SK-N-SH treated with all-trans-retinoic acid at 6 μM for 48 hours (cell line): ENCODE measurements around the gene NINJ1.
A peak's percentile ranks its signal among the peaks of the same experiment; 100 is the strongest.

Source experiments
- ATAC-seq: fragments of 200-7000 bp; cut with Tn5 transposase; 3 replicates; pipeline ENCODE4 v1.9.1; 2020; ENCODE audit warnings: mild to moderate bottlenecking, moderate library complexity
- ARNTL ChIP-seq: fragments of 450-650 bp; formaldehyde crosslinking; IDR thresholded peaks from 2 replicates; pipeline ENCODE4 v1.5.0; 2020; ENCODE audit warnings: low read depth, mild to moderate bottlenecking, moderate library complexity, borderline replicate concordance
- CREB5 ChIP-seq: fragments of 250-450 bp; sonication (Bioruptor Pico); IDR thresholded peaks from 2 replicates; pipeline ENCODE4 v1.5.1; 2020; ENCODE audit warnings: low read depth, mild to moderate bottlenecking, moderate library complexity
- CSDC2 ChIP-seq: fragments of 250-450 bp; sonication (Bioruptor Pico); IDR thresholded peaks from 2 replicates; pipeline ENCODE4 v1.5.0; 2020; ENCODE audit warnings: mild to moderate bottlenecking, moderate library complexity
- CSRNP3 ChIP-seq: fragments of 250-450 bp; sonication (Bioruptor Pico); IDR thresholded peaks from 2 replicates; pipeline ENCODE4 v1.5.1; 2021; ENCODE audit warnings: mild to moderate bottlenecking, moderate library complexity
- ESRRG ChIP-seq: fragments of 250-450 bp; sonication (Bioruptor Pico); IDR thresholded peaks from 2 replicates; pipeline ENCODE4 v1.6.1; 2021; ENCODE audit warnings: mild to moderate bottlenecking
- GLIS3 ChIP-seq: fragments of 250-450 bp; sonication (Bioruptor Pico); IDR thresholded peaks from 2 replicates; pipeline ENCODE4 v1.5.0; 2020; ENCODE audit warnings: mild to moderate bottlenecking, moderate library complexity
- ISL1 ChIP-seq: fragments of 250-450 bp; sonication (Bioruptor Pico); IDR thresholded peaks from 2 replicates; pipeline ENCODE4 v2.1.2; 2022; ENCODE audit warnings: mild to moderate bottlenecking, moderate library complexity
- OSR1 ChIP-seq: fragments of 250-450 bp; sonication (Bioruptor Pico); IDR thresholded peaks from 2 replicates; pipeline ENCODE4 v1.8.0; 2022; ENCODE audit warnings: moderate library complexity, mild to moderate bottlenecking, inconsistent platforms
- PPARA ChIP-seq: fragments of 250-450 bp; sonication (Bioruptor Pico); IDR thresholded peaks from 2 replicates; pipeline ENCODE4 v1.5.0; 2020; ENCODE audit warnings: mild to moderate bottlenecking, borderline replicate concordance
- SNAI2 ChIP-seq: fragments of 250-450 bp; sonication (Bioruptor Pico); IDR thresholded peaks from 2 replicates; pipeline ENCODE4 v1.5.0; 2020; ENCODE audit warnings: mild to moderate bottlenecking, moderate library complexity
- TCF4 ChIP-seq: fragments of 250-450 bp; sonication (Bioruptor Pico); IDR thresholded peaks from 2 replicates; pipeline ENCODE4 v1.8.0; 2021; ENCODE audit warnings: mild to moderate bottlenecking, moderate library complexity, borderline replicate concordance
- TOX ChIP-seq: fragments of 250-450 bp; sonication (Bioruptor Pico); IDR thresholded peaks from 2 replicates; pipeline ENCODE4 v1.8.0; 2021; ENCODE audit warnings: mild to moderate bottlenecking, moderate library complexity, borderline replicate concordance
- ZC3H10 ChIP-seq: fragments of 250-450 bp; sonication (Bioruptor Pico); IDR thresholded peaks from 2 replicates; pipeline ENCODE4 v1.5.1; 2021; ENCODE audit warnings: mild to moderate bottlenecking, moderate library complexity
- ZFP3 ChIP-seq: fragments of 250-450 bp; sonication (Bioruptor Pico); IDR thresholded peaks from 2 replicates; pipeline ENCODE4 v1.5.0; 2020; ENCODE audit warnings: mild to moderate bottlenecking, moderate library complexity
- ZFP30 ChIP-seq: fragments of 450-650 bp; formaldehyde crosslinking; IDR thresholded peaks from 2 replicates; pipeline ENCODE4 v1.5.0; 2022; ENCODE audit warnings: mild to moderate bottlenecking, moderate library complexity
- ZNF565 ChIP-seq: fragments of 450-650 bp; formaldehyde crosslinking; conservative IDR thresholded peaks from 2 replicates; pipeline ENCODE4 v1.5.0; 2020; ENCODE audit warnings: low read depth, mild to moderate bottlenecking, moderate library complexity
- ZNF8 ChIP-seq: fragments of 450-650 bp; formaldehyde crosslinking; IDR thresholded peaks from 2 replicates; pipeline ENCODE4 v1.5.0; 2020; ENCODE audit warnings: mild to moderate bottlenecking, moderate library complexity
- TF ChIP-seq, protein P1 (sequence below): fragments of 250-450 bp; sonication (Bioruptor Pico); IDR thresholded peaks from 2 replicates; pipeline ENCODE4 v1.5.0; 2020; ENCODE audit warnings: mild to moderate bottlenecking, moderate library complexity
- TF ChIP-seq, protein P2 (sequence below): fragments of 250-450 bp; sonication (Bioruptor Pico); IDR thresholded peaks from 2 replicates; pipeline ENCODE4 v1.8.0; 2021; ENCODE audit warnings: low read depth, mild to moderate bottlenecking, moderate library complexity, borderline replicate concordance

The NINJ1 gene

GRCh38 chr9:93079371-93079770, 54.7 kb downstream of the NINJ1 start:
- TF ChIP-seq CSRNP3 (CRISPR knock-in tag) (no peak), TOX (CRISPR knock-in tag) (no peak), CREB5 (CRISPR knock-in tag) (no peak), OSR1 (CRISPR knock-in tag) (no peak), ESRRG (CRISPR knock-in tag) (no peak), ZC3H10 (no peak), ARNTL (CRISPR knock-in tag) (no peak), CSDC2 (CRISPR knock-in tag) (no peak), ZFP30 (no peak), ISL1 (CRISPR knock-in tag) (no peak)
- TF ChIP-seq, protein P1, sequence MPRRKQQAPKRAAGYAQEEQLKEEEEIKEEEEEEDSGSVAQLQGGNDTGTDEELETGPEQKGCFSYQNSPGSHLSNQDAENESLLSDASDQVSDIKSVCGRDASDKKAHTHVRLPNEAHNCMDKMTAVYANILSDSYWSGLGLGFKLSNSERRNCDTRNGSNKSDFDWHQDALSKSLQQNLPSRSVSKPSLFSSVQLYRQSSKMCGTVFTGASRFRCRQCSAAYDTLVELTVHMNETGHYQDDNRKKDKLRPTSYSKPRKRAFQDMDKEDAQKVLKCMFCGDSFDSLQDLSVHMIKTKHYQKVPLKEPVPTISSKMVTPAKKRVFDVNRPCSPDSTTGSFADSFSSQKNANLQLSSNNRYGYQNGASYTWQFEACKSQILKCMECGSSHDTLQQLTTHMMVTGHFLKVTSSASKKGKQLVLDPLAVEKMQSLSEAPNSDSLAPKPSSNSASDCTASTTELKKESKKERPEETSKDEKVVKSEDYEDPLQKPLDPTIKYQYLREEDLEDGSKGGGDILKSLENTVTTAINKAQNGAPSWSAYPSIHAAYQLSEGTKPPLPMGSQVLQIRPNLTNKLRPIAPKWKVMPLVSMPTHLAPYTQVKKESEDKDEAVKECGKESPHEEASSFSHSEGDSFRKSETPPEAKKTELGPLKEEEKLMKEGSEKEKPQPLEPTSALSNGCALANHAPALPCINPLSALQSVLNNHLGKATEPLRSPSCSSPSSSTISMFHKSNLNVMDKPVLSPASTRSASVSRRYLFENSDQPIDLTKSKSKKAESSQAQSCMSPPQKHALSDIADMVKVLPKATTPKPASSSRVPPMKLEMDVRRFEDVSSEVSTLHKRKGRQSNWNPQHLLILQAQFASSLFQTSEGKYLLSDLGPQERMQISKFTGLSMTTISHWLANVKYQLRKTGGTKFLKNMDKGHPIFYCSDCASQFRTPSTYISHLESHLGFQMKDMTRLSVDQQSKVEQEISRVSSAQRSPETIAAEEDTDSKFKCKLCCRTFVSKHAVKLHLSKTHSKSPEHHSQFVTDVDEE, result no peak
- TF ChIP-seq, protein P2, sequence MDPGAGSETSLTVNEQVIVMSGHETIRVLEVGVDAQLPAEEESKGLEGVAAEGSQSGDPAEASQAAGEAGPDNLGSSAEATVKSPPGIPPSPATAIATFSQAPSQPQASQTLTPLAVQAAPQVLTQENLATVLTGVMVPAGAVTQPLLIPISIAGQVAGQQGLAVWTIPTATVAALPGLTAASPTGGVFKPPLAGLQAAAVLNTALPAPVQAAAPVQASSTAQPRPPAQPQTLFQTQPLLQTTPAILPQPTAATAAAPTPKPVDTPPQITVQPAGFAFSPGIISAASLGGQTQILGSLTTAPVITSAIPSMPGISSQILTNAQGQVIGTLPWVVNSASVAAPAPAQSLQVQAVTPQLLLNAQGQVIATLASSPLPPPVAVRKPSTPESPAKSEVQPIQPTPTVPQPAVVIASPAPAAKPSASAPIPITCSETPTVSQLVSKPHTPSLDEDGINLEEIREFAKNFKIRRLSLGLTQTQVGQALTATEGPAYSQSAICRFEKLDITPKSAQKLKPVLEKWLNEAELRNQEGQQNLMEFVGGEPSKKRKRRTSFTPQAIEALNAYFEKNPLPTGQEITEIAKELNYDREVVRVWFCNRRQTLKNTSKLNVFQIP (CRISPR knock-in tag), result no peak

GRCh38 chr9:93077811-93078210, 56.2 kb downstream of the NINJ1 start:
- no peak for TF ChIP-seq GLIS3 (CRISPR knock-in tag)
- no peak for TF ChIP-seq OSR1 (CRISPR knock-in tag)
- no peak for TF ChIP-seq SNAI2 (CRISPR knock-in tag)
- TF ChIP-seq ISL1 (CRISPR knock-in tag), result no peak
- TF ChIP-seq PPARA (CRISPR knock-in tag), result no peak
- no peak for TF ChIP-seq ESRRG (CRISPR knock-in tag)
- TF ChIP-seq CSRNP3 (CRISPR knock-in tag), result no peak
- no peak for TF ChIP-seq ZFP3
- no peak for TF ChIP-seq ZNF565 (CRISPR knock-in tag)
- TF ChIP-seq ZNF8 (CRISPR knock-in tag), result no peak
- no peak for TF ChIP-seq TCF4 (CRISPR knock-in tag)

More at GRCh38 chr9:93079371-93079770, 54.7 kb downstream of the NINJ1 start:
- ATAC-seq, result no peak

GRCh38 chr9:93077367-93077766, 56.7 kb downstream of the NINJ1 start:
- no peak for TF ChIP-seq CREB5 (CRISPR knock-in tag)
- no peak for TF ChIP-seq GLIS3 (CRISPR knock-in tag)
- TF ChIP-seq ZFP3, result peak; percentile 92
- TF ChIP-seq CSDC2 (CRISPR knock-in tag), result no peak
- ATAC-seq, result no peak

More at GRCh38 chr9:93077811-93078210, 56.2 kb downstream of the NINJ1 start:
- ATAC-seq, result no peak
